Measurements from ENCODE around the gene ERBB2. TPM values are rescaled to one million over a fixed set of nuclear protein-coding genes. Genes with fewer than 3 reads are reported as not detected.
A peak's percentile ranks its signal among the peaks of the same experiment; 100 is the strongest.

ERBB2 gene
- total RNA-seq, 4 donors from 2014 or later, result 175 to 439 (median 234) TPM

GRCh38 chr17:39669897-39670735 lies 29.7 kb upstream of the ERBB2 start:
- Histone ChIP-seq H3K36me3 (no peaks in the 10 kb centered on the region), H3K9me3 (no peaks in the 10 kb centered on the region), H3K4me1 (peaks cover 16 to 41% (median 38%) of the 10 kb centered on the region in 4 donors), H3K27ac (no peak overlapping the region), H3K4me3 (no peak overlapping the region), H3K27me3 (peaks cover 58% of the 10 kb centered on the region)
- no peak for DNase-seq
- intact Hi-C loops (cut with DNase I; ENCODE audit: low total_unique reads), result no loop called here
- WGBS, 2 donors (ENCODE audit: low coverage in 1 of 2), result 83% methylated on average over 23 of the region's 23 CpGs; no CpG with 5 or more reads in 1 of the 2 donors
- in situ Hi-C loops (cut with MboI; ENCODE audit: low pct_ligation_motif_present in 1 of 4, low pct_unique_long_range_greater_than_20kb in 1 of 4, low sequenced_read_pairs in 3 of 4), result no loop called here
- TF ChIP-seq CTCF (IDR thresholded peaks at IDR 0.05), result no peak
- TF ChIP-seq POLR2A (IDR thresholded peaks at IDR 0.05), result no peak
- no peak for TF ChIP-seq EP300 (IDR thresholded peaks at IDR 0.05; ENCODE audit: low read depth)
- no peak for TF ChIP-seq POLR2AphosphoS5 (IDR thresholded peaks at IDR 0.05)

DNA sequence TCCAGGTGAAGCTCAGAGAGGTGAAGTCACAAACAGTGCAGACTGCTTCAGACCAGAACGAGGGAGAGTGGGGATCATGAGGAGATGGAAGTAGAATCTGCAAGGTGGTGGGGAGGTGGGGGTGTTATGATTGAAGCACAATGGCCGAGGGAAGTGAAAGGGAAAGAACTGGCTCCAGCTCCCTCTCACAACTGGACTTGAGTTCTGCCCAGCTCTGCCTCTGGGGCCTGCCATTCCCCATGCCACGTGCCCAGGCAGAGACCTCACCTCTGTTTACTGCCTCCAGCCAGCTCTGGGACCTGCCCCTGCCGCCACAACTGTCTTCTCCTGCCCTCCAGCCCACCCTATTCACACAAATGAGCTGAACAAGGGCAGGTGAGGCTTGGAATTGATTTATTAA lies 29.1 kb upstream of the ERBB2 start:
- no peak overlapping the region for H3K27ac ChIP-seq
- DNase-seq, result no peak
- H3K27me3 ChIP-seq, result peaks cover 56% of the 10 kb centered on the region
- in situ Hi-C loops (cut with MboI; ENCODE audit: low pct_ligation_motif_present in 1 of 4, low pct_unique_long_range_greater_than_20kb in 1 of 4, low sequenced_read_pairs in 3 of 4), result no loop called here
- WGBS, 2 donors (ENCODE audit: low coverage in 1 of 2), result 65% methylated on average over 4 of the region's 4 CpGs; no CpG with 5 or more reads in 1 of the 2 donors
- intact Hi-C loops (cut with DNase I; ENCODE audit: low total_unique reads), result no loop called here
- H3K4me3 ChIP-seq, result no peak overlapping the region
- TF ChIP-seq POLR2AphosphoS5 (IDR thresholded peaks at IDR 0.05) (no peak), CTCF (IDR thresholded peaks at IDR 0.05) (no peak), EP300 (IDR thresholded peaks at IDR 0.05; ENCODE audit: low read depth) (no peak), POLR2A (IDR thresholded peaks at IDR 0.05) (no peak)
- no peaks in the 10 kb centered on the region for H3K9me3 ChIP-seq
- peaks cover 21 to 47% (median 44%) of the 10 kb centered on the region in 4 donors for H3K4me1 ChIP-seq
- H3K36me3 ChIP-seq, result no peaks in the 10 kb centered on the region

DNA sequence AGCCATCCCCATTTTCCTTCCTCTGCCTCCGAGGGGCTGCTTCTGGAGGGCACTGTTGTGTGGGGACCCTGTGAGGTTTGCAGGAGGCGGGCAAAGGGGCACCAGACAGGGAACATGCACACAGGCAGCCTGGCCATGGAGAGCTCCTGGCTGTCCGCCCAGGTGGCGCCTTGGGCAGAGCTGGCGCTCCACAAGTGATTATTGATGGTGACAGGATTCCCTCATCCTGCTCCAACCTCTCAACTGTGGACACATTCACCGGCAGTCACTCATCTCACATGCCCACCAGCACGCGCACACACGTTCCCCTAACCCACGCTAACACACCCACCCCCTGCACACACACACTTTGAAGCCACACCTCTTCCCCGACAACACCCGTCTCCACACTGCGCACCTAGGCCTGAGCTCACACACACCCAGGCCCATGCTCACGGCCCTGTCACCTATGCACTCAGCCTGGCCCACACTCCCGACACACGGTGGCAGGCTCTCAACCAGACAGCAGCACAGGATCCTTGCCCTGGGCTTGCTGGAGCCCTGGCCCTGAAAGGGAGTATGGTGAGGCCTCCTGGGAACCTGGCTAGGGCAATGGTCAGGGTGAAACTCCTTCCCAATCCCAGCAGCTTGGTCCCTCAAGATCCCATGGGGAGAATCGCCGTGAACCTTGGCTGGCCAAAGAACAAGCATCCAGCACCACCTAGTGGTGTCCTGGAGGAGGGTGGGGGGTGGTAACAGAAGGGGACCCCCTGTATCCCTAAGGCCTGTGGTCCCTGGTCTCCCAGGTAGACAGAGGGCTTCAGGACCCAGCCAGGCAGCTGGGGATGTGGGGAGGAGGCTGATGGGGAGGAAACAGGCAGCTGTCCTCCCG lies 28.0 kb upstream of the ERBB2 start:
- Histone ChIP-seq H3K27ac (peak overlapping the region; percentile 18 to 67 (median 44)), H3K4me1 (peaks cover 24 to 56% (median 52%) of the 10 kb centered on the region in 4 donors), H3K4me3 (no peak overlapping the region), H3K9me3 (no peaks in the 10 kb centered on the region), H3K27me3 (peaks cover 45% of the 10 kb centered on the region), H3K36me3 (no peaks in the 10 kb centered on the region)
- DNase-seq, result peak; percentile 67
- TF ChIP-seq POLR2A (IDR thresholded peaks at IDR 0.05) (peak; percentile 54), EP300 (IDR thresholded peaks at IDR 0.05; ENCODE audit: low read depth) (no peak), CTCF (IDR thresholded peaks at IDR 0.05) (peak; percentile 45 to 88 (median 57)), POLR2AphosphoS5 (IDR thresholded peaks at IDR 0.05) (peak in 2 of 3 donors; percentile 43 to 48)
- intact Hi-C loops (cut with DNase I; ENCODE audit: low total_unique reads), result no loop called here
- 13 to 43% methylated on average over 3 to 18 of the region's 19 CpGs for WGBS, 2 donors (ENCODE audit: low coverage in 1 of 2)
- in situ Hi-C loops (cut with MboI; ENCODE audit: low pct_ligation_motif_present in 1 of 4, low pct_unique_long_range_greater_than_20kb in 1 of 4, low sequenced_read_pairs in 3 of 4), result no loop called here

Data from transverse colon (tissue), 4 donors.